T-cell (primary cell): ENCODE data around the gene CEP20. TPM values are rescaled to one million over a fixed set of nuclear protein-coding genes. Genes with fewer than 3 reads are reported as not detected.

Source experiments
- ATAC-seq, 4 experiments: fragments of 200-7000 bp in 3 of 4; fragments of 150-1000 bp in 1 of 4; cut with Tn5 transposase; replicated peaks in 1 of 4; 1 replicate in 3 of 4; 2 replicates in 1 of 4; pipeline ENCODE4 v1.10.0; 2021; ENCODE audit warnings: moderate library complexity in 3 of 4, mild to moderate bottlenecking in 2 of 4, moderate number of reproducible peaks in 1 of 4
- CTCF ChIA-PET, 2 donors: fragments of 300-600 bp; sonication (Branson Sonifier 250); formaldehyde crosslinking; loops; one replicate each; lab custom pipeline; 2022; ENCODE audit warnings: antibody characterized with exemption in 2 of 2; lab: Charles Lee
- POLR2A ChIA-PET, 2 donors: fragments of 300-600 bp; sonication (Branson Sonifier 250); formaldehyde crosslinking; loops; one replicate each; lab custom pipeline; 2022; ENCODE audit warnings: antibody characterized with exemption in 2 of 2; lab: Charles Lee
- DNase-seq, 35 experiments: peaks; one replicate each; pipeline versions ENCODE4 v3.0.0 to v3.0.0-alpha.2; 2013 to 2023
- H3K27ac ChIP-seq: one replicate; pipeline ENCODE4 v1.5.1; 2013; ENCODE audit warnings: low read length
- H3K27me3 ChIP-seq, 2 experiments: replicated peaks in 1 of 2; 1 replicate in 1 of 2; 2 replicates in 1 of 2; pipeline versions ENCODE4 v1.6.1 to v1.7.0; 2013; ENCODE audit warnings: low read length in 1 of 2, mixed read lengths in 1 of 2; ENCODE audit not compliant: control insufficient read depth in 2 of 2, insufficient read depth in 2 of 2; ENCODE audit errors: extremely low read depth in 1 of 2
- H3K36me3 ChIP-seq, 2 donors: 1 replicate in 1 of 2; 2 replicates in 1 of 2; pipeline versions ENCODE4 v1.6.1 to v1.7.0; 2013; ENCODE audit warnings: low read length in 1 of 2; ENCODE audit not compliant: control insufficient read depth in 2 of 2, insufficient read depth in 1 of 2; ENCODE audit errors: extremely low read depth in 1 of 2
- H3K4me1 ChIP-seq, 2 experiments: 1 replicate in 1 of 2; 2 replicates in 1 of 2; pipeline versions ENCODE4 v1.6.1 to v1.7.0; 2013; ENCODE audit warnings: low read length in 2 of 2, mixed read lengths in 1 of 2; ENCODE audit not compliant: insufficient read depth in 2 of 2, control insufficient read depth in 1 of 2; ENCODE audit errors: extremely low read depth in 1 of 2
- H3K4me3 ChIP-seq, 2 donors: 1 replicate in 1 of 2; 2 replicates in 1 of 2; pipeline versions ENCODE4 v1.5.1 to v1.7.0; 2013; ENCODE audit warnings: mild to moderate bottlenecking in 2 of 2, low read length in 1 of 2, moderate library complexity in 1 of 2; ENCODE audit not compliant: control insufficient read depth in 1 of 2; ENCODE audit errors: extremely low read depth in 1 of 2
- H3K9me3 ChIP-seq: 2 replicates; pipeline ENCODE4 v1.7.0; 2013
- H3K27ac Mint-ChIP-seq, 2 donors: one replicate each; pipeline ENCODE4 v1.8.0; 2020 to 2021; ENCODE audit warnings: mild to moderate bottlenecking in 2 of 2, mixed read lengths in 2 of 2
- H3K27me3 Mint-ChIP-seq, 2 donors: one replicate each; pipeline ENCODE4 v1.8.0; 2021 to 2022; ENCODE audit warnings: mixed read lengths in 2 of 2
- H3K36me3 Mint-ChIP-seq: one replicate; pipeline ENCODE4 v1.8.0; 2021; ENCODE audit warnings: mixed read lengths
- H3K4me1 Mint-ChIP-seq, 3 donors: one replicate each; pipeline ENCODE4 v1.8.0; 2020 to 2022; ENCODE audit warnings: mixed read lengths in 3 of 3, mild to moderate bottlenecking in 1 of 3
- H3K4me3 Mint-ChIP-seq, 3 donors: one replicate each; pipeline ENCODE4 v1.8.0; 2020 to 2022; ENCODE audit warnings: mild to moderate bottlenecking in 3 of 3, mixed read lengths in 3 of 3, moderate library complexity in 3 of 3
- H3K9me3 Mint-ChIP-seq, 3 donors: one replicate each; pipeline ENCODE4 v1.8.0; 2020 to 2022; ENCODE audit warnings: mixed read lengths in 3 of 3
- WGBS: methylation state at CpG from one replicate; pipeline ENCODE4 v1.1.5; 2013; ENCODE audit warnings: missing lambda C conversion rate; ENCODE audit not compliant: insufficient coverage; 5-methylcytosine and 5-hydroxymethylcytosine counted together
- total RNA-seq, 35 experiments: library from RNA in 6 of 35; stranded (reverse) in 6 of 35; fragments of 120-200 nt in 1 of 35; gene quantifications; one replicate each; pipeline versions ENCODE4 v1.2.1 to v1.2.4 and lab custom pipeline; 2013 to 2026

Gene CEP20
- total RNA-seq, 5 donors from 2014 or later (not counting 1 experiment from before 2014, with no cell fraction given), result 17.2 to 25.9 (median 25.2) TPM

- no peaks in the 10 kb centered on the region for H3K27me3 Mint-ChIP-seq
- ChIA-PET POLR2A (no interaction called here), CTCF (interaction anchor here in 1 of 2 donors (0.6 kb wide), 1 partner anchor 164 kb away, joined by 3 read pairs; no protein-coding TSS in a partner anchor)
- DNase-seq (no peak), ATAC-seq (no peak)
- H3K4me3 Mint-ChIP-seq, result no peak overlapping the region
- H3K36me3 ChIP-seq, result no peaks in the 10 kb centered on the region
- H3K27me3 ChIP-seq, result no peaks in the 10 kb centered on the region
- H3K4me1 ChIP-seq, result no peaks in the 10 kb centered on the region
- H3K27ac ChIP-seq, result no peak overlapping the region
- no peak overlapping the region for H3K27ac Mint-ChIP-seq
- no peaks in the 10 kb centered on the region for H3K9me3 ChIP-seq
- H3K9me3 Mint-ChIP-seq, result no peaks in the 10 kb centered on the region
- H3K36me3 Mint-ChIP-seq, result no peaks in the 10 kb centered on the region
- WGBS, result no CpG with 5 or more reads among the region's 7 CpGs
- H3K4me1 Mint-ChIP-seq, result no peaks in the 10 kb centered on the region
- H3K4me3 ChIP-seq, result no peak overlapping the region
Observed at GRCh38 chr16:15827299-15827698, 61.1 kb downstream of the CEP20 start.

- ChIA-PET CTCF (no interaction called here), POLR2A (no interaction called here)
- H3K27me3 ChIP-seq, result no peaks in the 10 kb centered on the region
- no peak overlapping the region for H3K27ac ChIP-seq
- DNase-seq (no peak), ATAC-seq (no peak)
- no peaks in the 10 kb centered on the region for H3K9me3 ChIP-seq
- H3K4me3 ChIP-seq, result no peak overlapping the region
- WGBS, result 78% methylated on average over 8 of the region's 9 CpGs
- no peaks in the 10 kb centered on the region for H3K27me3 Mint-ChIP-seq
- no peaks in the 10 kb centered on the region for H3K36me3 ChIP-seq
- H3K36me3 Mint-ChIP-seq, result no peaks in the 10 kb centered on the region
- no peaks in the 10 kb centered on the region for H3K4me1 ChIP-seq
- no peak overlapping the region for H3K4me3 Mint-ChIP-seq
- H3K4me1 Mint-ChIP-seq, result no peaks in the 10 kb centered on the region
- no peaks in the 10 kb centered on the region for H3K9me3 Mint-ChIP-seq
- no peak overlapping the region for H3K27ac Mint-ChIP-seq
Observed at GRCh38 chr16:15825750-15826305, 62.6 kb downstream of the CEP20 start.

GRCh38 chr16:15822957-15823356 is 65.4 kb downstream of the CEP20 start:
- H3K27ac Mint-ChIP-seq, result no peak overlapping the region
- H3K27me3 Mint-ChIP-seq, result no peaks in the 10 kb centered on the region
- no peak overlapping the region for H3K4me3 Mint-ChIP-seq
- WGBS, result 91% methylated on average over 12 of the region's 17 CpGs
- ChIA-PET CTCF (no interaction called here), POLR2A (interaction anchor here in 1 of 2 donors (0.7 kb wide), 1 partner anchor 14 kb away, joined by 5 read pairs; no protein-coding TSS in a partner anchor)
- no peaks in the 10 kb centered on the region for H3K36me3 Mint-ChIP-seq
- H3K27me3 ChIP-seq, result no peaks in the 10 kb centered on the region
- no peak for DNase-seq
- no peaks in the 10 kb centered on the region for H3K9me3 ChIP-seq
- ATAC-seq, result no peak
- H3K4me3 ChIP-seq, result no peak overlapping the region
- H3K36me3 ChIP-seq, result no peaks in the 10 kb centered on the region
- no peak overlapping the region for H3K27ac ChIP-seq
- H3K9me3 Mint-ChIP-seq, result no peaks in the 10 kb centered on the region
- no peaks in the 10 kb centered on the region for H3K4me1 ChIP-seq
- H3K4me1 Mint-ChIP-seq, result no peaks in the 10 kb centered on the region

- H3K4me1 ChIP-seq, result no peaks in the 10 kb centered on the region
- Mint-ChIP-seq H3K27me3 (no peaks in the 10 kb centered on the region), H3K4me3 (no peak overlapping the region), H3K4me1 (no peaks in the 10 kb centered on the region), H3K27ac (no peak overlapping the region), H3K36me3 (peaks cover 4% of the 10 kb centered on the region), H3K9me3 (peaks cover 5 to 8% (median 7%) of the 10 kb centered on the region in 3 donors)
- no peak for DNase-seq
- H3K27ac ChIP-seq, result no peak overlapping the region
- no peaks in the 10 kb centered on the region for H3K9me3 ChIP-seq
- ChIA-PET CTCF (interaction anchor here in 1 of 2 donors (0.5 kb wide), 1 partner anchor 11 kb away, joined by 3 read pairs; no protein-coding TSS in a partner anchor), POLR2A (no interaction called here)
- WGBS, result 89% methylated on average over 2 of the region's 7 CpGs
- no peaks in the 10 kb centered on the region for H3K36me3 ChIP-seq
- ATAC-seq, result no peak
- no peak overlapping the region for H3K4me3 ChIP-seq
- no peaks in the 10 kb centered on the region for H3K27me3 ChIP-seq
Observed at GRCh38 chr16:15820837-15821236, 67.6 kb downstream of the CEP20 start.

GRCh38 chr16:15819046-15819445 is 69.4 kb downstream of the CEP20 start:
- H3K4me3 Mint-ChIP-seq, result no peak overlapping the region
- POLR2A ChIA-PET, result no interaction called here

GRCh38 chr16:15817446-15817845 is 71.0 kb downstream of the CEP20 start:
- ATAC-seq (no peak), DNase-seq (no peak)
- Histone ChIP-seq H3K27me3 (peaks cover 0 to 5% of the 10 kb centered on the region in 2 experiments), H3K27ac (no peak overlapping the region), H3K9me3 (no peaks in the 10 kb centered on the region), H3K36me3 (no peaks in the 10 kb centered on the region), H3K4me3 (no peak overlapping the region), H3K4me1 (no peaks in the 10 kb centered on the region)
- H3K27me3 Mint-ChIP-seq, result no peaks in the 10 kb centered on the region
- H3K27ac Mint-ChIP-seq, result no peak overlapping the region
- CTCF ChIA-PET, result interaction anchor here in 1 of 2 donors (0.6 kb wide), 1 partner anchor 1577 kb away, joined by 3 read pairs; no protein-coding TSS in a partner anchor
- H3K9me3 Mint-ChIP-seq, result peaks cover 10 to 17% (median 15%) of the 10 kb centered on the region in 3 donors
- POLR2A ChIA-PET, result no interaction called here
- no CpG with 5 or more reads among the region's 2 CpGs for WGBS
- no peak overlapping the region for H3K4me3 Mint-ChIP-seq
- H3K4me1 Mint-ChIP-seq, result no peaks in the 10 kb centered on the region
- H3K36me3 Mint-ChIP-seq, result peaks cover 5% of the 10 kb centered on the region

More at GRCh38 chr16:15819046-15819445, 69.4 kb downstream of the CEP20 start:
- Mint-ChIP-seq H3K4me1 (no peaks in the 10 kb centered on the region), H3K36me3 (peaks cover 5% of the 10 kb centered on the region), H3K27me3 (no peaks in the 10 kb centered on the region), H3K9me3 (peaks cover 10 to 17% (median 15%) of the 10 kb centered on the region in 3 donors), H3K27ac (no peak overlapping the region)
- Histone ChIP-seq H3K27ac (no peak overlapping the region), H3K27me3 (peaks cover 0 to 1% of the 10 kb centered on the region in 2 experiments), H3K4me1 (no peaks in the 10 kb centered on the region), H3K36me3 (no peaks in the 10 kb centered on the region), H3K9me3 (no peaks in the 10 kb centered on the region), H3K4me3 (no peak overlapping the region)
- DNase-seq, result no peak
- CTCF ChIA-PET, result no interaction called here
- no CpG with 5 or more reads among the region's 2 CpGs for WGBS
- no peak for ATAC-seq
